Stimulated activated CD8-positive, alpha-beta memory T cell treated with anti-CD3 and anti-CD28 coated beads, Interleukin-7, amount 100 ng/mL, for 24 hours (primary cell): ENCODE data around the gene TNFAIP8L1.

Experiments used
- DNase-seq: peaks from one replicate; pipeline ENCODE4 v3.0.0-alpha.2; 2020; ENCODE audit warnings: low read depth

Gene TNFAIP8L1

GRCh38 chr19:4613254-4613751 is 26.0 kb upstream of the TNFAIP8L1 start:
- no peak for DNase-seq

GRCh38 chr19:4618019-4618418 is 21.3 kb upstream of the TNFAIP8L1 start:
- DNase-seq, result no peak

DNA sequence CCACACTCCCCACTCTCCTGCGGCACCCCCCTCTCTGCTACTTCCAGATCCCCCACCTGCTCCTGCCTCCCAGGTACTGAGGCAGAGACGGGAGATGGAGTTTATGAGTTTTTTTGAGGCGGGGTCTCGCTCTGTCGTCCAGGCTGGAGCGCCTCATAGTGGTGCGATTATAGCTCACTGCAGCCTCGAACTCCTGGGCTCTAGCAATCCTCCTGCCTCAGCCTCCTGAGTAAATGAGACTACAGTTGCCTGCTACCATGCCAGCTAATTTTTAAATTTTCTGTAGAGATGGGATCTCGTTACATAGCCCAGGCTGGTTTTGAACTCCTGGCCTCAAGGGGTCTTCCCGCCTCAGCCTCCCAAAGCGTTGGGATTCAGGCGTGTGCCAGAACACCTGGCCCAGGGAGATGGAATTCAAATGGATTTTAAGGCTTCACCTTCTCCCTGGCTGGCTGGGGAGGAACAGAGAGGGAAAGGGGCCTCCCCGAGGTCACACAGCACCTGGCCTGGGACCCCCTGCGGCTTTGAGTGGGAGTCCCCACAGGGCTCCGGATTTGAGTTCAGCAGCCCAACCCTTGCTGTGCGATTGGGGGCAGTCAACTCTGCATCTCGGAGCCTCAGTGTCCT is 19.5 kb upstream of the TNFAIP8L1 start:
- no peak for DNase-seq

DNA sequence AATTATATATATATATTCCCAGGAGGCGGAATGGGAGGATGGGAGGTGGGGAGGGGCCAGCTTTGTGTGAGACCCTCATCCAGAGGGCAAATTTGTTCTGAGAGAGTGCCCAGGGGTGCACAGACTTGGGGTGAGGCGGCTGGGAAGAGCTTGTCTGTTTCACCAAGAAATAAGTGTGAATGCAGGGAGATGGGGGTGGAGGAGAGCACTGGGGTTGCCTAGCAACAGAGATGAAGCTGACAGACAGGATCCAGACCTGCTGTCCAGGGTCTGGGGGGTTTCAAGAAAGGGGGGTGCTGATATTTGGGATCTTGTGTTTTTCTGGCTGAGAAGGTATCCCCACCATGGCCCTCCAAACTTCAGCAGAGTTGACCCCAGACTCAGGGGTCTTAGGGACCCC is 18.6 kb upstream of the TNFAIP8L1 start:
- no peak for DNase-seq

- DNase-seq, result no peak
These were observed 16.5 kb upstream of the TNFAIP8L1 start for GRCh38 chr19:4622695-4623421.

DNA sequence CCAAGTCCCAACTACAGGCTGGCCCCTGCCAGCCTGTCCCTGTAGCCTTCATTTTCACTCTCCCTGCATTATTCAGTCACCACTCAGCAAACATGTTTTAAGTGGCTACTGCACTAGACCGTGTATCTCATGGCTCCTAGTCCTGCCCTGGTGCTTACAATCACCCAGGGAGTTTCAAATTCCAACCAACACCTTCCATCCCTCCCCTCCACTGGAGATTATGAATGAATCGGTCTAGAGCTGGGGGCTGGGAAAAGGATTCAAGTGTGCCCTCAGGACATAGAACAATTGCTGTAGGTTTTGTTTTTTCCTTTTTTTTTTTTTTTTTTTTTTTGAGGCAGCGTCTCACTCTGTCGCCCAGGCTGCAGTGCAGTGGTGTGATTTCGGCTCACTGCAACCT is 15.0 kb upstream of the TNFAIP8L1 start:
- DNase-seq, result no peak

GRCh38 chr19:4624733-4625362 is 14.5 kb upstream of the TNFAIP8L1 start:
- no peak for DNase-seq

DNA sequence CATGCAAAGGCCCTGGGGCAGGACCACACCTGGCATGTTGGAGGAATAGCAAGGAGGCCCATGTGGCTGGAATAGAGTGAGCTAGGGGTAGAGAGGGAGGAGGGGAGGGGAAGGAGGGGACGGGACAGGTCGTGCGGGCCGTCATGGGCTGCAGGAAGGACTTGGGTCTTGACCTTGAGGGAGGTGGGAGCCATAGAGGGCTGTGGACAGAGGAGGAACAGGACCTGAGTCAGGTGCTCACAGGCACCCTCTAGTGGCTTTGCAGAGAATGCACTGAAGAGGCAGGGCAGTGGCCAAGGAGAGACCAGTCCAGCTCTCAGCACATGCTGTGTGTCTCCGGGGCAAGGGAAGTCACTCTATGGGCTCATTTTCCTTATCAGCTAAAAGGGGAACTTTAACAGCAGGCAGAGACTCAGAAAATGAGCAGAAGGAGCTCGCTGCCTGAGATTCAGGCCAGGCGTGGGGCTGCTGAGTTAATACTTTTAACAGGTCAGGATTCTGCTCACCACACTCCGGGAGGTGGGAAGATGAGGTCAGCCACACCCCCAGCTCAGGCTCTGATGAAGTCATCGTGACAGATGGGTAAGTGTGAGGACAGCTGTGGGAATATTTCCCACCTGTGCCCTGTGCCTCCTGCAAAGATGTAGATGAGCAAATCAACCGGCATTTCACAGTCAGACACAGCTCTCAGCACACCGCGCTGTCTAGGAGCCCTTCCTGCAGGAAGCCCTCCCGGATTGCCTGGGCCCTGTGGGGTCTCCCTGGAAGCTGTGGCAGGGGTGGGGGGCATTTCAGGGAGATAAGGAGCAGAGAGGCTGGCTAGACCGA is 6.0 kb upstream of the TNFAIP8L1 start:
- DNase-seq, result no peak

GRCh38 chr19:4635754-4636116 is 3.6 kb upstream of the TNFAIP8L1 start:
- no peak for DNase-seq

DNA sequence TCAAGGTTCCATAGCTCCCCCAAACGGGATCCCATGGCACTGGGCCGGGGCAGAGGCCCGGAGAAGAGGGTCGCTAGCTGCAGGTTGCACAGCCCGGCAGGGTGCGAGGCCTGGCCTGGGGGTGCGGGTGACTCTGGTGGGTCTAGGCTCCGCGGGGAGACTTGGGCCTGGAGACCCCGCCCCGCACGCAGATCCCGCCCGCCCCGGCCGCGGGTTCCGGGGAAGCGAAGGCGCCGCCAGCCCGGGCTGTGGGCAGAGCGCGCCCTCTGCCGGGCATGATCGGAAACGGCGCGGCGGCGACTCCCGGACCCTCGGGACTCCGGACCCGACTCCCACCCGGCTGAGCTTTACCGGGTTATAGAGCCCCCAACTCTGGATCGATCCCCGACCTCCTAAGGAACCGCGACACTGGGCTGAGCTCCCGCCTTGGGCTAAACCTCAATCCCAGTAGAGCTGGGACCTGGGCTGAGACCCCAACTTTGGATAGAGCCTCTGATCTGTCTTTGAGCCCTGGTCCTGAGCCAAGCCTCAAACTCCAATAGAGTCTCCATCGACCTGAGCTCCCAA is 3.1 kb upstream of the TNFAIP8L1 start:
- DNase-seq, result peak; percentile 52

DNA sequence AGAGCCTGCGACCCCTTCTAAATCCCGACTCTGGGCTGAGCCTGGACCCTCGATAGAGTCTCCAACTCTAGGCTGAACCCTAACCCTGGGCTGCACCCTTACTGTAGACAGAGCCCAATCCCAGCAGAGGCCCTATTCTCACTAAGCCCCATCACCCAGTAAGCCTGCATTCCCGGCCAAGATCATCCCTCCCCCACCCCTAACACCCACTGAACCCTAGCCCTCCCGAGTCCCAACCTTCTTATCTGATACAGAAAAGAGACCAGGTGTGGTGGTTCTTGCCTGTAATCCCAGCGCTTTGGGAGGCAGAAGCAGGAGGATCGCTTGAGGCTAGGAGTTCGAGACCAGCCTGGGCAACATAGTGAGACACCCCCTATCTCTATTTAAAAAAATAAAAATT is 2.6 kb upstream of the TNFAIP8L1 start:
- no peak for DNase-seq

DNA sequence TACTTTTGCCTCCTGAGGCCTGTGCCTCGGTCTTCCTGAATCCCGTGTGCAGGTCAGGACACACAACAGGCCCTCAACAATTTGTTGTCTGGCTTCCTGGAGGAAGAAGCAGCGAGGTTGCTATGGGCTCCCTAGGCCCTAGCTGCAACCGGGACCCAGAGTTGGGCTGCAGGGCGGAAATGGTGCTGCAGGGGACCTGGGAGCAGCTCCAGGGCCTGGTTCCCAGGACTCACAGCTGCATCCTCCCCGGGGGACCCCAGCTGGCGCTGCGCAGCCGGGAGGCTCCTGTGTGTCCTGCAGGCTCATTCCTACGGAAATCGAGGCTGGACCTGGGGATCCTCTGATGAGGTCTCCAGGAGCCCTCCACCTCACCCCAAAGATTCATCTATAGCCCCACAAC is 999 bp upstream of the TNFAIP8L1 start:
- no peak for DNase-seq

DNA sequence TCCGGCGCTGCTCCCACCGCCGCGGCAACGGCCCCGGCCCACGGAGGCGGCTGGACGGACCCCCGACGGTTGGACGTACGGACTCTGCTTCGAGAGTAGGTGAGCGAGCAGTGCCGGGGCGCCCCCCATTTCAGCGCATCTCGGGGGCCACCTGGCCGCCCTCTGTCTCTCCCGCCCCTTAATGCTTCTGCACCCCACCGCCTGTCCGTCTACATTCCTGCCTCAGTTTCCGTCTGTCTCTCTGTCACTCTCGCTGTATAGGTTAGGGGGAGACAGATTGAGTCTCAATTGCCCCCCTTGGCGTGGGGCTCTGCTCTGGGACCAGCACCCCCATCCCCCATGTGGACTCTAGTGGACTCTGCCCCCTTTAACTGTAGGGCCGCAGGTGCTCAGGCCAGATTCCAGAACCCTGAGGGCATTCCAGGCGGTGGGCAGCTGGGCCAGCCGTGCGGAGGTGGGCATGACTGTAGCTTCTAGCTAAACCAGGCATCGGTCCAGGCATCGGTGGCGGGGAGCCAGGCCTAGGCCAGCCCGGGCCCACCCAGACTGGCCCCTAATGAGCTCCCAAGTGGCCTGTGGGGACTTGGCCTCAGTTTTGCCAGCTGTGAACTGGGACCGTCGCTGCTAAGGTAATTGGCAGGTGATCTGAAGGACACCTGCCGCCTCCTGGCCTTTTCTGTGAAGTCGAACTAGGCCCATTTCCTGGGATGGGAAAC is 373 bp downstream of the TNFAIP8L1 start:
- DNase-seq, result no peak

GRCh38 chr19:4640247-4641000 is 1.1 kb downstream of the TNFAIP8L1 start:
- DNase-seq, result no peak

DNA sequence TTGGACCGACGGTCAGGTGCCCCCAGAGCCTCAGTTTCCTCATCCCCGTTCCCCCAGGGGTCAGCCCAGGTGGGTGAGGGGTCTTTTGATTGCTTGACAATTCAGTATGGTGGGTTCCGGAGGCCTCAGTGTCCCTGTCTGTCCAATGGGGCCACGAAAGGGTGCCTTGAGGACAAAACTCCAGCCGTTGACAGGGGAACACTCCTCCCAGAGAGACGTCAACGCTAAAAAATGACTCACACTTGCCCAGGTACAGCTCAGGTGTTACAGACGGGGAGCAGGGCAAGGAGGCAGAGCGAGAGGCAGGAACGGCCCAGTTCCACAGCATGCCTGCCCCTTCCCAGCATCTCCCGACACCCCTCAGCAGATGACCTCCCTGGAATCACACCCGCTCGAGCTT is 1.8 kb downstream of the TNFAIP8L1 start:
- no peak for DNase-seq

GRCh38 chr19:4642625-4643024 is 3.3 kb downstream of the TNFAIP8L1 start:
- no peak for DNase-seq

DNA sequence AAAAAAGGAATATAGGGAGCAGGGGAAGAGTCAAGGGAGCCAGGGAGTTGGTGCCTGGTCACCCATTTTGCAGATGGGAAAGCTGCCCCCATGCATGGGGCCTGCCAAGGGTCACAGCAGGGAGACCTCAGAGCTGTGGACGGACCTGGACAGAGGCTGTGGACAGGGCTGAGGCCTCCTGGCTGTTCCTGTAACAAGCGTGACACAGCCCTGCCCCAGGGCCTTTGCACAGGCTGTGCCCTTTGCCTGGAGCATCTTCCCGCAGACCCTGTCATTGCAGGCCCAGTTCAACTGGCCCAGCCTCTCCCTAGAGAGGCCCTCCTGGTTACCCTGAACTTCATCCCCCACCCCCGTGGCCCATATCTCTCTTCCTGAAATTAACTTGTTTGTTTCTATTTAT is 6.4 kb downstream of the TNFAIP8L1 start:
- no peak for DNase-seq

- DNase-seq, result no peak
These were observed 8.6 kb downstream of the TNFAIP8L1 start for GRCh38 chr19:4647676-4648644.

DNA sequence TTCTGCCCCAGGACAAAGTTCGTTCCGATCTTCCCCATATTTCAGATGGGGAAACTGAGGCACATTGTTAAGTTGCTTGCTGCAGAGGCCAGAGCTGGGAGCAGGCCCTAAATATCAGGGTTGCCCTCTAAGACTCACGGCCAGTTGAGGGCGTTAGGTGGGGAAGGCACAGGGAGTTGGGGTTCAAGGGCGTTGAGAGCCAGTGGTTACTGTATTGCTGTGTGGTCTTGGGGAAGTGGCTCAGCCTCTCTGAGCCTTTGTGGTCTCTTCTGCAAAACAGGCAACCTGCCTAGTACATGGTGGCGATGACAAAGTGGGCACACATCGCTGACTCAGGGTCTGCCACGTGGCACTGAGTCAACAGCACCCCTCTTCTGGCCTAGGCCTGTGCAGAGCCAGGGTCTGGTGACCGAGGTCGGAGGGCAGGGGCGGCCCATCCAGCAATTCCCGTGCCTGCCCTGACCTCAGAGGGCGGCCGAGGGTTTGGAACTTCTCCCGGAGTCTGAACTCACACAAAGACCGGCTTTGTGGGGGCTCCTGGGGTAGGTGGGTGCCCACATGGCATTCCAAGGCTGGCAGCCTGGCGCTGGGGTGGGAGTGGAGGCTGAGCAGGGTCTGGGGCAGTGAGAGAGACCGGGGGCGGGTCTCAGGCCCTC is 10.2 kb downstream of the TNFAIP8L1 start:
- no peak for DNase-seq
